ENCODE results near the gene DNAJC21. TPM values are rescaled to one million over a fixed set of nuclear protein-coding genes. Genes with fewer than 3 reads are reported as not detected.
"Not testable (repeated sequence)": the region's sequence is repeated elsewhere in the genome, so short reads cannot be mapped to it uniquely, and the experiment has no call there.

The DNAJC21 gene
- total RNA-seq, 1 donor from 2014 or later = 47.0 TPM

GRCh38 chr5:34923694-34924461 lies 5.5 kb upstream of the DNAJC21 start:
- peak; percentile 24 for DNase-seq (ENCODE audit: low spot score)

DNA sequence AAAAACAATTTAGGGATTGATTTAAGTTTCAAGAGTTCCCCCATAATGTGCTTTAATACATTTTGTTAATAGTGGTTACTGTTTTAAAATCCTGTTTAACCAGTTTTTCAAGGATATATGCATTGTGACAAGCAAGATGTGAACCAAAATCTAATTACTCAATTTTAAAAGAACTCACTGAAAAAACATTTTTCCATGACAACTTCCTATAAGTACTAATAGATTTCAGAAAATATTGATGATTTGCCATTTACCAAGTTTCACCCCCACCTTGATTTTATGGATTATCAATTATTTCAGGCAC lies 4.9 kb upstream of the DNAJC21 start:
- DNase-seq (ENCODE audit: low spot score) = no peak

- DNase-seq (ENCODE audit: low spot score) = no peak
Measured at GRCh38 chr5:34926318-34926888, 3.0 kb upstream of the DNAJC21 start.

DNA sequence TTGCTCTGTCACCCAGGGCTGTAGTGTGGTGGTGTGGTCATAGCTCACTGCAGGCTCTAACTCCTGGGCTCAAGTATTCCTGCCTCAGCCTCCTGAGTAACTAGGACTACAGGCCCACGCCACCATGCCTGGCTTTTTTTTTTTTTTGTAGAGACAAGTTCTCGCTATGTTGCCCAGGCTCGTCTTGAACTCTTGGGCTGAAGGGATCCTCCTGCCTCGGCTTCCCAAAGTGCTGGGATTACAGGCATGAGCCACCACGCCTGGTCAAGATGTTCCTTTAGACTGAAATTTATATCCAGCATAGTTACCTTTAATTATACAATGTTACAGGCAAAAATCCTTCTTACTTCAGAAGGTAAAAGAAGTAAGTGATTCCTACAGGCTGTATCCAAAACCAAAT lies 1.6 kb upstream of the DNAJC21 start:
- no peak for DNase-seq (ENCODE audit: low spot score)

DNA sequence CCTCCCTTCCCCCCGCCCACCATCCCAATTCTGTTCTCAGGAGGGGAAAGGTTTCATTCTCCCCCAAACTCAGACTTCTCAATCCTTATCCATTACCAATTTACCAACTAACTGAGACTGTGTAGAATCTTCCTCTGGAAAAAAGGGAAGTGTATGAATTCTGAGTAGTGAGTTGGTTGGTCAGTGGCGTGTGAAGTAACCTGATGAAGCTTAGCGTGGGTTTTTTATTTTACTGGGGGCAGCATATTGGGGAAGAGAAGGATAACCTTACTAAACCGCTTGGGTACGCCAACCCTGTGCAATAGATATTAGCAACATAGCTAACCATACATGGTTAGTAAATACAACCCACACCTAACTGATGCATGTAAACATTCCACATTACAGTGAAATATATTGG lies 1.1 kb upstream of the DNAJC21 start:
- no peak for DNase-seq (ENCODE audit: low spot score)

DNA sequence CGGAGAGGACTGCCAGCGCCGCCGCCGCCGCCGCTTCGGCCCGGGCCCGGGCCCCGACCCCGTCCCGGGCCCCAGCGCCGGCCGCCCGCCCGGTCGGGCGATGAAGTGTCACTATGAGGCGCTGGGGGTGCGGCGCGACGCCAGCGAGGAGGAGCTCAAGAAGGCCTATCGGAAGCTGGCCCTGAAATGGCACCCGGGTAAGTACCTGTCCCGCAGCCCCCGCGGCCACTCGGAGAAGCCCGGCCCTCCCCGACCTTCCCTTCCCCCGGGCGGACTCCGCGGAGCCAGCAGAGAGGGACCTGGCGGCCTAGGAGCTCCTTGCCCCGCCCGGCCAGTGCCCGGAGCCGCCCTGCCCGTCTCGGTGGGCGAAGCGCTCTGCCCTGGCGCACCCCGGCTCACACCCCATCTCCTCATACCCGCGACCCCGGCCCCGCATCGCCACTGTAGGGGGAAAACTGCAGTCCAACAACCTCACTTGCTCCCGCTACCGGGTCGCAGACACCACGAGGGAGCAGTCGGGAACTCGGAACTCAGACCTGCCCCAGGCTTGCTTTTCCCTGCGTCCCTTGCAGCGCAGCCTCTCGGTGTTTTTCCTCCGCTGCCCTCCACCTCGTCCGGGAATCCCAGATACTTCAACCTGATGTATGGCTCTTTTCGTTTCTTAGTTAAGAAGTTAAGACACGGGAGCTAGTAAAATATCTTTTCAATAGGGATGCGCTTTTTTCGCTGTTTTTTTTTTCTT lies 532 bp downstream of the DNAJC21 start:
- peak; percentile 85 for DNase-seq (ENCODE audit: low spot score)

DNA sequence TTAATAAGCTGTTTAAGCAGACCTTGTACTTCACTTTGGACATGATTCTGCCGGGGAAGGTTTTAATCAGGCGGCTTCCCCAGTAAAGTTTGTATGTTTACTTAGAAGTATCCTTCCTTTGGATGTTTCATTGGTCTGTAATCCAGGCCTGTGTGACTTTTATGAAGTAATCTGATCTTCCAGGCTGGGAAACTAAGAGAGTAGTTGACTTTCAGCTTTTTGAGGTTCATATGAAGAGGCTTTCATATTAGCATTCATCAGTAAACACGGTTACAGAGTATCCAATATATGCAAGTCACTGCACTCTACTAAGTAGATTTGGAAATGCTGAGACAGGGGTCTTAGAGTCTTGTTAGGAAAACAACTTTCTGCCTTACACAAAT lies 1.1 kb downstream of the DNAJC21 start:
- DNase-seq (ENCODE audit: low spot score) = no peak

DNA sequence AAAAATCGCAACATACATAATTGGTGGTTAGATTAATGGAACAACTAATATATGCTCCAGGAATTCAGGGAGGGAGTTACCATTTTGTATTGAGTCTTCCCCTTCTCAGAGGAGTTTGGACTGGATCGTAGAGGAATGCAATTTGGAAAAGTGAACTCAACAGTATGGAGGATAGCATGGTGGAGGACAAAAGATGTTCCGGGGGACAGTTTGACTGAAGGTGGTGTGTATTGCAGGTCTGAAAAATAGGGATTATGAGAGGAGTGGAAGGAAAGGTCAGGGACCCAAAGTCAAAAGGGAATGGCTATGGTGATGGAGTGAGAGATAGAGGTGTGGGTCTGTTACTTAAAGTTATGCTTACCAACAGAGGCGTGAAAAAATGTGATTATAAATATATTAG lies 1.5 kb downstream of the DNAJC21 start:
- no peak for DNase-seq (ENCODE audit: low spot score)

DNA sequence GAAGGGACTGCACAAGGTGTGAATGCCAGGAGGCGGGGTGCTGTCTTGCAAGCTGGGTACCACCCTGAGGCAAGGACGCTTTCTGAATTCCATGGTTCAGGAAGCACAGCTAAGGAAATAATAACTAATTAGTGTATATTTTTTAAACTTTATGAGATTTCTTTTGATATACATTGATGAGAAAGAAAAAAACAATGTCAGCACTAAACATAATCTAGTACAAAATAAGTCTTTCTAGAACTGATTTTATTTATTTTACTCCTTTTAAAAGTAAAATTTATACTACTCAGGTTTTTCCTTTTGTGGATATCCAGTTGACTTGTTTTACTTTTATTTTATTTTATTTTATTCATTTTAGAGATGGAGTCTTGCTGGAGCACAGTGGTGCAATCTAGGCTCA lies 3.6 kb downstream of the DNAJC21 start:
- no peak for DNase-seq (ENCODE audit: low spot score)

DNA sequence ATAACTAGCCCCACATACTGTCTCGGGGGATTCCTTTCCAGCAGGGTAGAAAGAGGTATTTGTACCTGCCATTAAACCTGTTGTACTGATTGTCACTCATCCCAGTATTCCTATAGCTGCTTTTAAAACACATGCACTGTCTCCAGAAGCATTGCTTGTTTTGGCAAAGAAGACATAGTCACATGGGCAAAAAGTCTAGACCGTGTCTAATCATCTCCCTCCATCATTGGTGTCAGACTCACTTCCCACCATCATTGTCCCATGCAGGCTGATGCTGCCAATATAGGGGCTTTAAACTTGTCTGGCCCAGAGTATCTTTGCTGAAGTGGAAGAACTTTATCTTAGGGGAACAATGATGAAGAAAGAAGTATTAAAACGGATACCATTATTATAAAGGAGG lies 12.6 kb downstream of the DNAJC21 start:
- no peak for DNase-seq (ENCODE audit: low spot score)

DNA sequence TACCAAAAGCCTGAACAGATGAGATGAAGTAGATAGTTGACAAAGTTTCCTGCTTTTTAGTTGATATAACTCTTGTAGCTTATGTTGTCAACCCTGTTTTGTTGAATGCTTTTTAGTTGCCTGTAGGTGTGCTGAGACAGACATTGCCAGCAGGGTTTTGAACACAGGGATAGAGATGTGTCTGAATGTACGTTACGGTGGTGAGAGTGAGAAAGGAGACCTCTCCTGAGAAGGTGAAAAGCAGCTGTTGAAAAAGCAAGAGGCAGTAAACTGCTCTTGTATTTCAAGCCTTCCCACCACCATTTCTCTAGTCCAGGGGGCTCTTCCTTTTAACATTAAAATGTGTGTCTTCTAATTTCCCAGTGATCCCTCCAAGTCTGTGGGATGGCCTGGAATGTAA lies 14.7 kb downstream of the DNAJC21 start:
- no peak for DNase-seq (ENCODE audit: low spot score)

- DNase-seq (ENCODE audit: low spot score) = no peak
Measured at GRCh38 chr5:34944460-34945047, 15.2 kb downstream of the DNAJC21 start.

- DNase-seq (ENCODE audit: low spot score) = no peak
Measured at GRCh38 chr5:34957321-34957720, 28.0 kb downstream of the DNAJC21 start.

- DNase-seq (ENCODE audit: low spot score) = no peak
Measured at GRCh38 chr5:34957857-34958690, 28.7 kb downstream of the DNAJC21 start.

DNA sequence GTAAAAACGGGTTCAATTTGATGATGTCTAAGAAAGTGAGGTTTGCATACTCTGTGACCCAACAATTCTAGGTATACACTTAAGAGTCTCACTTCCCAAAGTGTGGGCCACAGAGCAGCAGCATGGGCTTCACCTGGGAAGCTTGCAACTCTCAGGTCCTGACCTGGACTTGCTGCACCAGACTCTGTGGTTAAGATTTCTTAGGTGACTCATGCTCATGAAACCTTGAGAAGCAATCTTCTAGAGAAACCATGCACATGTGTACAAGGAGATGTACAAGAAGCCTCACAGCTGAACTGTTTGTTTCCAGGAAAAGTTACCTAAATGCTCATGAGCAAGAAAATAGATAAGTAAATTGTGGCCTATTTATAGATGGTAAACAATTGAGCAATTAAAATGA lies 30.0 kb downstream of the DNAJC21 start:
- DNase-seq (ENCODE audit: low spot score) = no peak

DNA sequence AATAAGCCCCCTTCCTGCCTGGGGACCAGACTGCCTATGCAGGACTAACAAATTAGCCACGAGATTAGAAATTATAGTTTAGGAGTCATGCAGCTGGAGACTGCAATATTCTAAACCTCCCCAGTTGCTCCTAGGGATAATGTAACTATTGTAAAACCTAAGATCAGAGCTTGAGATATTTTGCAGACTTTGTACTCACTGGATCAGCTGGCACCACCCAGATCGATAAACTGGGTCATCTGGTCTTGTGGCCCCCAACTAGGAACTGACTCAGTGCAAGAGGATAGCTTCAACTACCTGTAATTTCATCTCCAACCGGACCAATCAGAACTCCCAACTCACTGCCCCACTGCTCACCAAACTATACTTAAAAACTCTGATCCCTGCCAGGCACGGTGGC lies 38.2 kb downstream of the DNAJC21 start:
- peak; percentile 21 for DNase-seq (ENCODE audit: low spot score)

DNA sequence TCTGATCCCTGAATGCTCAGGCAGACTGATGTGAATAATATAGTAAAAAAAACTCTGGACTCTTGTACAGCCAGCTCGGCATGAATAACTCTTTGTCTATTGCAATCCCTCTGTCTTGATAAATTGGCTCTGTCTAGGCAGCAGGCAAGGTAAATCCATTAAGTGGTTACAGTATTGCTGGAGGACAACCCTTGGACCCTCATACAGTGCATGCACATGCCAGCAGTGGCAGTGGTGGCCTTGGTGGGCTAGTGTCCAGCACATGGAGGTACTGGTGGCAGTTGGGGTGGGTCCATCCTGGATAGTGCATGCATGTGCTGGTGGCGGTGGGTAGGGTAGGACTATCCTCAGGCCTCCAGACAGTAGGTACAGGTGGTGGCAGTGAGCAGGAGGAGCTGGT lies 38.9 kb downstream of the DNAJC21 start:
- DNase-seq (ENCODE audit: low spot score) = no peak

DNA sequence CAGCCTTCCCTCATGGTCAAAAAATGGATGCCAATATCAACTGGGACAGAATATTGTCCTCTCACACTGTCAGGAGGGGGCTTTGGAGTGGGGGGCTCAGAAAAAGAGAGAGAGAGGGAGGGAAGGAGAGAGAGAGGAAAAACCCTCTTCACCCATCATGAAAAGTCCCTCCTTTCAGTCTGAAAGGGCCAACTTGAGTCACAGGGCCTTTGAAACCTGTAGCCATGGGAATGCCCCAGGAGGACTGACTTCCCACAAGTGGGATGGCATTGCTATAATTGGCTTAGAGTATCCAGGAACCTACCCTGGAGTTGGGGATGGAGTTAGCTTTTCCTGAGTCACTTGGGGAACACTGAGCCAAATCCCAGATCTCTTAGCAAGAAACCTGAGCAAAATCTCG lies 41.2 kb downstream of the DNAJC21 start:
- no peak for DNase-seq (ENCODE audit: low spot score)

DNA sequence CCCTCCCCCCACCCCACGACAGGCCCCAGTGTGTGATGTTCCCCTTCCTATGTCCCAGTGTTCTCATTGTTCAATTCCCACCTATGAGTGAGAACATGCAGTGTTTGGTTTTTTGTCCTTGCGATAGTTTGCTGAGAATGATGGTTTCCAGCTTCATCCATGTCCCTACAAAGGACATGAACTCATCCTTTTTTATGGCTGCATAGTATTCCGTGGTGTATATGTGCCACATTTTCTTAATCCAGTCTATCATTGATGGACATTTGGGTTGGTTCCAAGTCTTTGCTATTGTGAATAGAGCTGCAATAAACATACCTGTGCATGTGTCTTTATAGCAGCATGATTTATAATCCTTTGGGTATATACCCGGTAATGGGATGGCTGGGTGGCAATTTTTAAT lies 42.3 kb downstream of the DNAJC21 start:
- not testable (repeated sequence) for DNase-seq (ENCODE audit: low spot score)

DNA sequence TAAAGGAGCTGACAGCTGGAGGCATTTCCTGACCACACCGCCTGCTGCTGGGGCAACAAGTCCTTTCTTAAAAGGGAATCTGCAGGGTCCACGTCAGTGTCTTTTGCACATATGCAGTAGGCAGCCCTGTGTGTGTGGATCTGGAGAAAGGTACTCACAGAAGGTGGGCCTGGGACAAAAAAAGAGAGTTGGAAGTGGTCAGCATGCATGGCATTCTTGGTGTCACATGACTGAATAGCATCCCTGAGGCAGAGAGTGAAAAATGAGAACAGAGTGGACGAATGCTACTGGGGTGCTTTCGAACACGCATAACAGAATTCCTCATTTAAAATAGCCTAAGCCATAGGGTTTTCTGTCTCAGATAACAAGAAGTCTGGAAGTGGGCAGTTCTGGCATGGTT lies 47.0 kb downstream of the DNAJC21 start:
- DNase-seq (ENCODE audit: low spot score) = no peak

- DNase-seq (ENCODE audit: low spot score) = no peak
Measured at GRCh38 chr5:34977934-34978613, 48.7 kb downstream of the DNAJC21 start.
